HL-60 (cell line): ENCODE data around the gene CACNA1I.

Experiments
- POLR2AphosphoS5 ChIP-seq: IDR thresholded peaks from 2 replicates; pipeline ENCODE4 v1.6.1; 2012; ENCODE audit warnings: low read depth
- SPI1 ChIP-seq: IDR thresholded peaks from 2 replicates; pipeline ENCODE4 v1.6.1; 2012; ENCODE audit warnings: low read depth, mild to moderate bottlenecking, borderline replicate concordance
- TF ChIP-seq, protein P1 (sequence below): IDR thresholded peaks from one replicate; pipeline ENCODE4 v1.5.1; 2011; ENCODE audit warnings: low read length, control low read depth, inconsistent platforms; ENCODE audit not compliant: insufficient read depth
- TF ChIP-seq, protein P2 (sequence below): IDR thresholded peaks from 2 replicates; pipeline ENCODE4 v1.6.1; 2012; ENCODE audit warnings: low read depth; ENCODE audit not compliant: insufficient replicate concordance

DNA sequence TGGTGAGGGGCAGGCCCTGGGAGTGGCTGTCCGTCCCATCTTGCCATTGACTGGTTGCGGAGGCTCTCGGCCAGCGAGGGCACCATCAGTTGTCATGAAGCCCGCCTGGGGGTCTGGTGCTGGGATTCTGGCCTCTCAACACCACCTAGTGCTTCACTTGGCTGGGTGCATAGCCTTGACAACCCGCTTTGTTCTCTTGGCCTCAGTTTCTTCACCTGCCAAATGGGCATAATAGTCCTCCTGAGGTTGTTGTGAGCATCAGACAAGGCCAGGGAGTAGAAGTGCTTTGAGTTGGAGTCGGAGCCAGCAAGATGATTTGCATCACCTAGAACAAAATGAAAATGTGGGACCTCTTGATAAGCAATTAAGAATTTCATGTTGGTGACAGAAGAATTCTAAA is 1.5 kb upstream of the CACNA1I start:
- TF ChIP-seq, protein P1, sequence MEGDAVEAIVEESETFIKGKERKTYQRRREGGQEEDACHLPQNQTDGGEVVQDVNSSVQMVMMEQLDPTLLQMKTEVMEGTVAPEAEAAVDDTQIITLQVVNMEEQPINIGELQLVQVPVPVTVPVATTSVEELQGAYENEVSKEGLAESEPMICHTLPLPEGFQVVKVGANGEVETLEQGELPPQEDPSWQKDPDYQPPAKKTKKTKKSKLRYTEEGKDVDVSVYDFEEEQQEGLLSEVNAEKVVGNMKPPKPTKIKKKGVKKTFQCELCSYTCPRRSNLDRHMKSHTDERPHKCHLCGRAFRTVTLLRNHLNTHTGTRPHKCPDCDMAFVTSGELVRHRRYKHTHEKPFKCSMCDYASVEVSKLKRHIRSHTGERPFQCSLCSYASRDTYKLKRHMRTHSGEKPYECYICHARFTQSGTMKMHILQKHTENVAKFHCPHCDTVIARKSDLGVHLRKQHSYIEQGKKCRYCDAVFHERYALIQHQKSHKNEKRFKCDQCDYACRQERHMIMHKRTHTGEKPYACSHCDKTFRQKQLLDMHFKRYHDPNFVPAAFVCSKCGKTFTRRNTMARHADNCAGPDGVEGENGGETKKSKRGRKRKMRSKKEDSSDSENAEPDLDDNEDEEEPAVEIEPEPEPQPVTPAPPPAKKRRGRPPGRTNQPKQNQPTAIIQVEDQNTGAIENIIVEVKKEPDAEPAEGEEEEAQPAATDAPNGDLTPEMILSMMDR, result no peak
- TF ChIP-seq POLR2AphosphoS5, result no peak
- TF ChIP-seq, protein P2, sequence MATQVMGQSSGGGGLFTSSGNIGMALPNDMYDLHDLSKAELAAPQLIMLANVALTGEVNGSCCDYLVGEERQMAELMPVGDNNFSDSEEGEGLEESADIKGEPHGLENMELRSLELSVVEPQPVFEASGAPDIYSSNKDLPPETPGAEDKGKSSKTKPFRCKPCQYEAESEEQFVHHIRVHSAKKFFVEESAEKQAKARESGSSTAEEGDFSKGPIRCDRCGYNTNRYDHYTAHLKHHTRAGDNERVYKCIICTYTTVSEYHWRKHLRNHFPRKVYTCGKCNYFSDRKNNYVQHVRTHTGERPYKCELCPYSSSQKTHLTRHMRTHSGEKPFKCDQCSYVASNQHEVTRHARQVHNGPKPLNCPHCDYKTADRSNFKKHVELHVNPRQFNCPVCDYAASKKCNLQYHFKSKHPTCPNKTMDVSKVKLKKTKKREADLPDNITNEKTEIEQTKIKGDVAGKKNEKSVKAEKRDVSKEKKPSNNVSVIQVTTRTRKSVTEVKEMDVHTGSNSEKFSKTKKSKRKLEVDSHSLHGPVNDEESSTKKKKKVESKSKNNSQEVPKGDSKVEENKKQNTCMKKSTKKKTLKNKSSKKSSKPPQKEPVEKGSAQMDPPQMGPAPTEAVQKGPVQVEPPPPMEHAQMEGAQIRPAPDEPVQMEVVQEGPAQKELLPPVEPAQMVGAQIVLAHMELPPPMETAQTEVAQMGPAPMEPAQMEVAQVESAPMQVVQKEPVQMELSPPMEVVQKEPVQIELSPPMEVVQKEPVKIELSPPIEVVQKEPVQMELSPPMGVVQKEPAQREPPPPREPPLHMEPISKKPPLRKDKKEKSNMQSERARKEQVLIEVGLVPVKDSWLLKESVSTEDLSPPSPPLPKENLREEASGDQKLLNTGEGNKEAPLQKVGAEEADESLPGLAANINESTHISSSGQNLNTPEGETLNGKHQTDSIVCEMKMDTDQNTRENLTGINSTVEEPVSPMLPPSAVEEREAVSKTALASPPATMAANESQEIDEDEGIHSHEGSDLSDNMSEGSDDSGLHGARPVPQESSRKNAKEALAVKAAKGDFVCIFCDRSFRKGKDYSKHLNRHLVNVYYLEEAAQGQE, result no peak
- no peak for TF ChIP-seq SPI1
